ENCODE data around the gene CBX4. TPM values are rescaled to one million over a fixed set of nuclear protein-coding genes. Genes with fewer than 3 reads are reported as not detected.

CBX4 gene
- total and polyA plus RNA-seq, 2 experiments from 2014 or later, result 1.4 to 4.6 TPM

DNA sequence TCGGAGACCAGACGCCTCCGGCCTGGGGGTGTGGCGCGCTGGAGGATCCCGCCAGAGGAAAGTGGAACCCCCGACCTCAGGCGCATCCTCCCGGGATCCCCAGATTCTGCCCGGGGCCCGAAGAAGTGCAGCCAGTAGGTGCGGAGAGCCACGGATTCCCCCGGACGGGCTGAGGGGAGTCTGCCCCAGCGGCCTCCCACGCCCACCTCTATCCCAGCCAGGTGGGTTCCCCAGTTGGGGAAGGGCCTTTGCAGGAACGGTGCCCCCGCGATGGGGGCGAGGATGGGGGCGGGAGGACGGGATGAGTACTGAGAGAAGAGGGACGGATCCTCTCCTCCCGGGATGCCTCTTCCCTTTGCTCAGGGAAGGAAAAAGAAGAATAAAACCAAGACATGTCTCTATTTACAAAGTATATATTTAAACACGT is 47.5 kb downstream of the CBX4 start:
- Histone ChIP-seq H3K9me2 (ENCODE audit: insufficient read depth) (no peaks in the 10 kb centered on the region), H3K27me3 (ENCODE audit: insufficient read depth) (peaks cover 100% of the 10 kb centered on the region), H3K79me2 (replicated peaks; ENCODE audit: insufficient read depth) (no peaks in the 10 kb centered on the region), H3K4me3 (peak overlapping the region; percentile 43), H2AFZ (no peak overlapping the region), H4K20me1 (replicated peaks; ENCODE audit: insufficient read depth) (peaks cover 11% of the 10 kb centered on the region), H3K36me3 (ENCODE audit: insufficient read depth) (no peaks in the 10 kb centered on the region), H3F3A (replicated peaks; ENCODE audit: low read depth) (peaks cover 39% of the 10 kb centered on the region), H3K4me2 (peak overlapping the region; percentile 55; the same call in 1 of the 2 replicates), H3K4me1 (ENCODE audit: insufficient read depth) (peaks cover 37% of the 10 kb centered on the region), H3K27ac (ENCODE audit: low read depth) (no peak overlapping the region)
- H3K9me3 Mint-ChIP-seq, result no peaks in the 10 kb centered on the region
- ATAC-seq (no peak), DNase-seq (ENCODE audit: low spot score) (no peak)
- H3K4me1 Mint-ChIP-seq, result peaks cover 49% of the 10 kb centered on the region
- H3K36me3 Mint-ChIP-seq (ENCODE audit: low read depth), result no peaks in the 10 kb centered on the region; the same call in 2 of the 3 replicates
- H3K27ac Mint-ChIP-seq, result no peak overlapping the region
- TF ChIP-seq CREB1 (CRISPR knock-in tag; IDR thresholded peaks at IDR 0.05; ENCODE audit: low read depth) (no peak), EZH2 (IDR thresholded peaks at IDR 0.05; ENCODE audit: low read depth, unreplicated experiment) (peak; percentile 91)
- H3K4me3 Mint-ChIP-seq, result no peak overlapping the region; the same call in 2 of the 3 replicates
- H3K27me3 Mint-ChIP-seq (ENCODE audit: insufficient read depth, low read depth, poor library complexity), result peaks cover 95% of the 10 kb centered on the region

DNA sequence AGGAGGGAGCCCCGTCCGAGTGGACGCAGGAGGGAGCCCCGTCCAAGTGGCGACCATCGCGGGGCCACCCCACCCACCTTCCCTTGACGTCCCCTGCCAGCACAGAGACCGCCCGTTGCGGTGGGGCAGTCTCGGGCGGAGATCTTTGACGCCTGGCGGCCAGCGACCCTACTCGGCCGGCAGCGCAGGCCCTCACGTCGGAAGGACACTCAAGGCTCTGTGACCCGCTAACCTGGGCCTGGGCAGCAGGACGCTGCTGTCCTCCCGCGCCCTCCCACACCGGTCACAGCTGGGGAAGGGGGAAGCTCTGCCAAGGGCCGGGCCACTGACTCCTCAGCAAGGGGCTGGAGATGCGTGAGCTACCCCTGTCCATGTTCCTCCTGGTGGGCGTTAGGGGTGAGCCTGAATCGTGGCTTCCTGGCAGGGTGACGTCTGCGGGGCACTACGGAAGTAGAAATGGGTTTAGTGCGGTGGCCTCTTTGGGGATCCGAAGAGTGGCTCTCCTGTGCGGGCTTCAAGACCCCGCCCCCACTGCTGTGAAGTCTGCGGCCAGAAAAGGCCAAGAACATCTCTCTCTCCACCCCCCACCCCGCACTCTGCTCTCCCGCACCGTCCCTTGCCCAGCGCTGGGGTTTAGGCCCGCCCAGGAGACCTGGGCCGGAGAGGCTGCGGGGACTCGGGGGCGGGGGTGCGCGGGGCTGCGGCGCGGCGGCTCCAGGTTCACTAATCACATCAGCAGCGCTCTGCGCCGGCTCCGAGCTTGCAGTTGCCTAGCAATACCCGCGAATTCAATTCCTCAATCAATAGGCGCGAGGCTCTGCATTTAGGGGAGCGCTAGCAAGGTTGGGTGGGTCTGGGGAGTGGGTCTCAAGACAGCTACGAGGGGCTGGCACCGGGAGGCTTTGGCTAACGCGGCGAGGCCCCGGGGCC is 48.2 kb downstream of the CBX4 start:
- H4K20me1 ChIP-seq (replicated peaks; ENCODE audit: insufficient read depth), result peaks cover 16% of the 10 kb centered on the region
- no peak for ATAC-seq
- peak; percentile 57 for DNase-seq (ENCODE audit: low spot score)
- H3K4me3 ChIP-seq, result peak overlapping the region; percentile 43
- Mint-ChIP-seq H3K27ac (no peak overlapping the region), H3K36me3 (ENCODE audit: low read depth) (peaks cover 1% of the 10 kb centered on the region; the same call in 1 of the 3 replicates), H3K4me1 (peaks cover 52% of the 10 kb centered on the region), H3K27me3 (ENCODE audit: insufficient read depth, low read depth, poor library complexity) (peaks cover 94% of the 10 kb centered on the region), H3K9me3 (no peaks in the 10 kb centered on the region), H3K4me3 (no peak overlapping the region)
- H3K27me3 ChIP-seq (ENCODE audit: insufficient read depth), result peaks cover 93% of the 10 kb centered on the region
- peak overlapping the region; percentile 55; the same call in 1 of the 2 replicates for H3K4me2 ChIP-seq
- peaks cover 35% of the 10 kb centered on the region for H3F3A ChIP-seq (replicated peaks; ENCODE audit: low read depth)
- no peak overlapping the region for H3K27ac ChIP-seq (ENCODE audit: low read depth)
- TF ChIP-seq NANOG (IDR thresholded peaks at IDR 0.05; ENCODE audit: borderline replicate concordance) (no peak), CREB1 (CRISPR knock-in tag; IDR thresholded peaks at IDR 0.05; ENCODE audit: low read depth) (no peak), ZNF331 (CRISPR knock-in tag; IDR thresholded peaks at IDR 0.05; ENCODE audit: low read depth) (no peak), EZH2 (IDR thresholded peaks at IDR 0.05; ENCODE audit: low read depth, unreplicated experiment) (peak; percentile 94), ZNF114 (CRISPR knock-in tag; IDR thresholded peaks at IDR 0.05) (no peak), JUNB (IDR thresholded peaks at IDR 0.05; ENCODE audit: unreplicated experiment) (no peak)
- no peak overlapping the region for H2AFZ ChIP-seq
- H3K36me3 ChIP-seq (ENCODE audit: insufficient read depth), result no peaks in the 10 kb centered on the region
- no peaks in the 10 kb centered on the region for H3K9me2 ChIP-seq (ENCODE audit: insufficient read depth)
- peaks cover 40% of the 10 kb centered on the region for H3K4me1 ChIP-seq (ENCODE audit: insufficient read depth)
- H3K79me2 ChIP-seq (replicated peaks; ENCODE audit: insufficient read depth), result no peaks in the 10 kb centered on the region

DNA sequence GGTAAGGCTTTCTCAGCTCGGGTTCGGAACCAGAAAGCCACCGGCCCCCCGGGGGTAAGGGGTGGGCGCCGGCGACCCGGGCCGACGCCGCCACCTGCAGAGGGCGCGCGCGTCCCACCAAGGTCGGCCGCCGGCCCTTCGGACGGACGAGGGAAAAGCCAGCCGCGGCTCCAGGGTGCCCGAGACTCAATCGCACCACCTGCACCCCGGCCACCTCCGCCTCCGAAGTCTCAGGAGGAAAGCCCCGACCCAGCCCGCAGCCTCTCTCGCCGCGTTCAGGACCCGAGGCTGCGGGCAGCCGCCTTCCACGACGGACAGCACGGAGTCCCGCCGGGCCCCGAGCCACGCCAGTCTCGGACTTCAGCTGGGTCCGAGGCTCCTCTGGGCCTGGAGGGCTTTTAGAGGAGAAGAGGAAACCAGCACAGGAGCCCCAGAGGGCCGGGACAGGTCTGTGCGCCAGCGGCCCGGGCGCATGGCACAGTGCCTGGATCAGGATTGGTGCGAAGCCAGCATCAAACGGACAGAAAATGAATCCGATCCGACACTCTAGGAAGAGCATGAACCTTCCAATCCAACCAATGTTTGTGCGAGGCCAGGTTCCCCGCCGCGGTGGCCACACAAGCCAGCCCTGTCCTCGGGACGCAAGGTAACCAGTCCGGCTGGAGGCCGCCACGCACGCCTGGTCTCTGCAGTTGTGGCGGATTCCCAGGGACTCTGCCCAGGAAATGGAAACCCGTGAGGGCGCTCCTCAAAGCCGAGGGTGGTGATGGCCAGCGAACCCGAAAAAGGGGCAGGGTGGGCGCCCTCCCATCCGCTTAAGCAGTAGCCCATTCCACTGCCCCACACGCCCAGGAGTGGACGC is 49.1 kb downstream of the CBX4 start:
- H3K4me2 ChIP-seq, result peak overlapping the region; percentile 88
- peaks cover 85% of the 10 kb centered on the region for H3K27me3 ChIP-seq (ENCODE audit: insufficient read depth)
- peaks cover 19% of the 10 kb centered on the region for H4K20me1 ChIP-seq (replicated peaks; ENCODE audit: insufficient read depth)
- TF ChIP-seq CREB1 (CRISPR knock-in tag; IDR thresholded peaks at IDR 0.05; ENCODE audit: low read depth) (peak; percentile 54; the same call in 1 of the 2 replicates), POLR2AphosphoS5 (IDR thresholded peaks at IDR 0.05; ENCODE audit: low read depth) (no peak), EZH2 (IDR thresholded peaks at IDR 0.05; ENCODE audit: low read depth, unreplicated experiment) (peak; percentile 84)
- TF ChIP-seq, protein P1, sequence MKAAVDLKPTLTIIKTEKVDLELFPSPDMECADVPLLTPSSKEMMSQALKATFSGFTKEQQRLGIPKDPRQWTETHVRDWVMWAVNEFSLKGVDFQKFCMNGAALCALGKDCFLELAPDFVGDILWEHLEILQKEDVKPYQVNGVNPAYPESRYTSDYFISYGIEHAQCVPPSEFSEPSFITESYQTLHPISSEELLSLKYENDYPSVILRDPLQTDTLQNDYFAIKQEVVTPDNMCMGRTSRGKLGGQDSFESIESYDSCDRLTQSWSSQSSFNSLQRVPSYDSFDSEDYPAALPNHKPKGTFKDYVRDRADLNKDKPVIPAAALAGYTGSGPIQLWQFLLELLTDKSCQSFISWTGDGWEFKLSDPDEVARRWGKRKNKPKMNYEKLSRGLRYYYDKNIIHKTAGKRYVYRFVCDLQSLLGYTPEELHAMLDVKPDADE (IDR thresholded peaks at IDR 0.05), result no peak
- TF ChIP-seq, protein P2, sequence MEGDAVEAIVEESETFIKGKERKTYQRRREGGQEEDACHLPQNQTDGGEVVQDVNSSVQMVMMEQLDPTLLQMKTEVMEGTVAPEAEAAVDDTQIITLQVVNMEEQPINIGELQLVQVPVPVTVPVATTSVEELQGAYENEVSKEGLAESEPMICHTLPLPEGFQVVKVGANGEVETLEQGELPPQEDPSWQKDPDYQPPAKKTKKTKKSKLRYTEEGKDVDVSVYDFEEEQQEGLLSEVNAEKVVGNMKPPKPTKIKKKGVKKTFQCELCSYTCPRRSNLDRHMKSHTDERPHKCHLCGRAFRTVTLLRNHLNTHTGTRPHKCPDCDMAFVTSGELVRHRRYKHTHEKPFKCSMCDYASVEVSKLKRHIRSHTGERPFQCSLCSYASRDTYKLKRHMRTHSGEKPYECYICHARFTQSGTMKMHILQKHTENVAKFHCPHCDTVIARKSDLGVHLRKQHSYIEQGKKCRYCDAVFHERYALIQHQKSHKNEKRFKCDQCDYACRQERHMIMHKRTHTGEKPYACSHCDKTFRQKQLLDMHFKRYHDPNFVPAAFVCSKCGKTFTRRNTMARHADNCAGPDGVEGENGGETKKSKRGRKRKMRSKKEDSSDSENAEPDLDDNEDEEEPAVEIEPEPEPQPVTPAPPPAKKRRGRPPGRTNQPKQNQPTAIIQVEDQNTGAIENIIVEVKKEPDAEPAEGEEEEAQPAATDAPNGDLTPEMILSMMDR (conservative IDR thresholded peaks at IDR 0.05; ENCODE audit: low read depth in 2 of 2), result peak; percentile 62 to 74
- Mint-ChIP-seq H3K27me3 (ENCODE audit: insufficient read depth, low read depth, poor library complexity) (peaks cover 94% of the 10 kb centered on the region), H3K4me3 (no peak overlapping the region; the same call in 2 of the 3 replicates), H3K36me3 (ENCODE audit: low read depth) (peaks cover 9% of the 10 kb centered on the region), H3K27ac (no peak overlapping the region), H3K4me1 (peaks cover 54% of the 10 kb centered on the region), H3K9me3 (no peaks in the 10 kb centered on the region)
- no peaks in the 10 kb centered on the region for H3K9me2 ChIP-seq (ENCODE audit: insufficient read depth)
- peak overlapping the region; percentile 68 for H3K4me3 ChIP-seq
- H2AFZ ChIP-seq, result peak overlapping the region; percentile 86; the same call in 1 of the 2 replicates
- peaks cover 35% of the 10 kb centered on the region for H3F3A ChIP-seq (replicated peaks; ENCODE audit: low read depth)
- H3K27ac ChIP-seq (ENCODE audit: low read depth), result no peak overlapping the region
- H3K79me2 ChIP-seq (replicated peaks; ENCODE audit: insufficient read depth), result no peaks in the 10 kb centered on the region
- no peaks in the 10 kb centered on the region for H3K36me3 ChIP-seq (ENCODE audit: insufficient read depth)
- peak; percentile 81 for DNase-seq (ENCODE audit: low spot score)
- peak; percentile 33 for ATAC-seq
- H3K4me1 ChIP-seq (ENCODE audit: insufficient read depth), result peaks cover 37% of the 10 kb centered on the region

Measured in GM23338 (cell line).